ENCODE measurements around the gene CCDC89.

The CCDC89 gene

GRCh38 chr11:85712953-85713352 is 27.0 kb upstream of the CCDC89 start:
- H3K9me3 ChIP-seq (ENCODE audit: severe bottlenecking), result no peaks in the 10 kb centered on the region
- H3K27ac ChIP-seq, result no peak overlapping the region
- H3K27me3 ChIP-seq (ENCODE audit: insufficient read depth, low read depth, severe bottlenecking), result no peaks in the 10 kb centered on the region
- TF ChIP-seq CTCF (IDR thresholded peaks at IDR 0.05; ENCODE audit: low read depth, low read length), result no peak
- no peaks in the 10 kb centered on the region for H3K36me3 ChIP-seq
- H3K4me3 ChIP-seq (ENCODE audit: low read depth, low read length), result no peak overlapping the region
- DNase-seq, result no peak

GRCh38 chr11:85710917-85711316 is 24.9 kb upstream of the CCDC89 start:
- TF ChIP-seq CTCF (IDR thresholded peaks at IDR 0.05; ENCODE audit: low read depth, low read length), result no peak
- Histone ChIP-seq H3K36me3 (no peaks in the 10 kb centered on the region), H3K4me3 (ENCODE audit: low read depth, low read length) (no peak overlapping the region), H3K9me3 (ENCODE audit: severe bottlenecking) (no peaks in the 10 kb centered on the region), H3K27ac (no peak overlapping the region), H3K27me3 (ENCODE audit: insufficient read depth, low read depth, severe bottlenecking) (no peaks in the 10 kb centered on the region)
- DNase-seq, result no peak

GRCh38 chr11:85709941-85710702 is 24.1 kb upstream of the CCDC89 start:
- no peak for TF ChIP-seq CTCF (IDR thresholded peaks at IDR 0.05; ENCODE audit: low read depth, low read length)
- Histone ChIP-seq H3K9me3 (ENCODE audit: severe bottlenecking) (no peaks in the 10 kb centered on the region), H3K27me3 (ENCODE audit: insufficient read depth, low read depth, severe bottlenecking) (no peaks in the 10 kb centered on the region), H3K36me3 (no peaks in the 10 kb centered on the region), H3K4me3 (ENCODE audit: low read depth, low read length) (no peak overlapping the region), H3K27ac (no peak overlapping the region)
- DNase-seq, result no peak

GRCh38 chr11:85705800-85706199 is 19.8 kb upstream of the CCDC89 start:
- DNase-seq, result no peak
- Histone ChIP-seq H3K27me3 (ENCODE audit: insufficient read depth, low read depth, severe bottlenecking) (no peaks in the 10 kb centered on the region), H3K27ac (no peak overlapping the region), H3K4me3 (ENCODE audit: low read depth, low read length) (no peak overlapping the region), H3K9me3 (ENCODE audit: severe bottlenecking) (no peaks in the 10 kb centered on the region), H3K36me3 (no peaks in the 10 kb centered on the region)
- no peak for TF ChIP-seq CTCF (IDR thresholded peaks at IDR 0.05; ENCODE audit: low read depth, low read length)

GRCh38 chr11:85704967-85705366 is 19.0 kb upstream of the CCDC89 start:
- H3K27ac ChIP-seq, result no peak overlapping the region
- no peak for DNase-seq
- H3K36me3 ChIP-seq, result no peaks in the 10 kb centered on the region
- TF ChIP-seq CTCF (IDR thresholded peaks at IDR 0.05; ENCODE audit: low read depth, low read length), result no peak
- H3K9me3 ChIP-seq (ENCODE audit: severe bottlenecking), result no peaks in the 10 kb centered on the region
- H3K27me3 ChIP-seq (ENCODE audit: insufficient read depth, low read depth, severe bottlenecking), result no peaks in the 10 kb centered on the region
- no peak overlapping the region for H3K4me3 ChIP-seq (ENCODE audit: low read depth, low read length)
